Endodermal cell (in vitro differentiated cells): Measurements from ENCODE around the gene TBC1D22B. TPM values are rescaled to one million over a fixed set of nuclear protein-coding genes. Genes with fewer than 3 reads are reported as not detected.
"Not testable (repeated sequence)": the region's sequence is repeated elsewhere in the genome, so short reads cannot be mapped to it uniquely, and the experiment has no call there.

Experiments
- DNase-seq: peaks from one replicate; pipeline ENCODE4 v3.0.0-alpha.2; 2017
- H3K27ac ChIP-seq: 2 replicates; pipeline ENCODE4 v1.5.1; 2013; ENCODE audit warnings: mild to moderate bottlenecking, low read depth, low read length, moderate library complexity
- H3K27me3 ChIP-seq: 2 replicates; pipeline ENCODE4 v1.6.1; 2013; ENCODE audit warnings: mild to moderate bottlenecking, low read length, moderate library complexity; ENCODE audit not compliant: insufficient read depth, control insufficient read depth, poor library complexity, severe bottlenecking
- H3K36me3 ChIP-seq: 2 replicates; pipeline ENCODE4 v1.7.0; 2013; ENCODE audit warnings: mild to moderate bottlenecking, low read length, moderate library complexity; ENCODE audit not compliant: control insufficient read depth, insufficient read depth
- H3K4me1 ChIP-seq: one replicate; pipeline ENCODE4 v1.7.0; 2013; ENCODE audit warnings: low read length; ENCODE audit not compliant: control insufficient read depth, insufficient read depth
- H3K4me3 ChIP-seq: 2 replicates; pipeline ENCODE4 v1.5.1; 2013; ENCODE audit warnings: mild to moderate bottlenecking, low read length, moderate library complexity
- H3K9ac ChIP-seq: 2 replicates; pipeline ENCODE4 v1.6.1; 2013; ENCODE audit warnings: mild to moderate bottlenecking, low read length, moderate library complexity; ENCODE audit not compliant: poor library complexity, severe bottlenecking; ENCODE audit errors: extremely low read depth
- H3K9me3 ChIP-seq: 2 replicates; pipeline ENCODE4 v1.6.1; 2013; ENCODE audit warnings: mild to moderate bottlenecking, low read length, moderate library complexity; ENCODE audit not compliant: control insufficient read depth
- H3K27ac Mint-ChIP-seq: 2 replicates; pipeline ENCODE4 v1.8.0; 2020; ENCODE audit warnings: mixed read lengths
- H3K27me3 Mint-ChIP-seq: 2 replicates; pipeline ENCODE4 v1.8.0; 2021; ENCODE audit warnings: mild to moderate bottlenecking, mixed read lengths; ENCODE audit not compliant: insufficient read depth
- H3K36me3 Mint-ChIP-seq: 2 replicates; pipeline ENCODE4 v1.8.0; 2020; ENCODE audit warnings: low read depth, mixed read lengths
- H3K4me1 Mint-ChIP-seq: 2 replicates; pipeline ENCODE4 v1.8.0; 2020; ENCODE audit warnings: mixed read lengths
- H3K4me3 Mint-ChIP-seq: 2 replicates; pipeline ENCODE4 v1.8.0; 2020; ENCODE audit warnings: mild to moderate bottlenecking, moderate library complexity, mixed read lengths
- H3K9me3 Mint-ChIP-seq: 2 replicates; pipeline ENCODE4 v1.8.0; 2020; ENCODE audit warnings: mild to moderate bottlenecking, mixed read lengths
- CTCF ChIP-seq: fragments of 200-600 bp; sonication (generic); conservative IDR thresholded peaks from 2 replicates; pipeline ENCODE4 v1.5.0; 2021; ENCODE audit warnings: antibody characterized with exemption, mild to moderate bottlenecking
- WGBS, 2 experiments: methylation state at CpG; one replicate each; pipeline versions ENCODE4 v1.1.5 to v1.1.7; 2013; ENCODE audit warnings: missing lambda C conversion rate in 2 of 2, mixed read lengths in 1 of 2; ENCODE audit not compliant: insufficient coverage in 1 of 2, insufficient read length in 1 of 2; 5-methylcytosine and 5-hydroxymethylcytosine counted together
- total RNA-seq, 2 donors: library from RNA; stranded (reverse); fragmentation: NEBNext Ultra II Directional in 1 of 2; extraction: Animal tissue kit (Norgen Biotek cat#: 25700) in 1 of 2; gene quantifications; 2 replicates in 1 of 2; 3 replicates in 1 of 2; pipeline ENCODE4 v1.2.1, GENCODE V29; 2021

Gene TBC1D22B
- total RNA-seq, 2 donors from 2014 or later: 13.8 to 20.1 TPM

- Mint-ChIP-seq H3K36me3 (peaks cover 29% of the 10 kb centered on the region), H3K27ac (no peak overlapping the region), H3K9me3 (no peaks in the 10 kb centered on the region), H3K4me3 (no peak overlapping the region), H3K4me1 (no peaks in the 10 kb centered on the region), H3K27me3 (no peaks in the 10 kb centered on the region)
- Histone ChIP-seq H3K9me3 (no peaks in the 10 kb centered on the region), H3K4me3 (no peak overlapping the region), H3K27me3 (no peaks in the 10 kb centered on the region), H3K27ac (no peak overlapping the region), H3K9ac (no peak overlapping the region), H3K36me3 (peaks cover 44% of the 10 kb centered on the region), H3K4me1 (no peaks in the 10 kb centered on the region)
- 100% methylated on average over 1 of the region's 1 CpG; no CpG with 5 or more reads in 1 of the 2 experiments for WGBS, 2 experiments
- TF ChIP-seq CTCF: no peak
- DNase-seq: no peak
Measured at GRCh38 chr6:37332894-37333293, 75.3 kb downstream of the TBC1D22B start.

- H3K4me3 Mint-ChIP-seq: no peak overlapping the region
- no peaks in the 10 kb centered on the region for H3K27me3 ChIP-seq
- H3K9ac ChIP-seq: no peak overlapping the region
- H3K9me3 Mint-ChIP-seq: no peaks in the 10 kb centered on the region
- no peak overlapping the region for H3K27ac Mint-ChIP-seq
- H3K4me1 Mint-ChIP-seq: no peaks in the 10 kb centered on the region
- no peak overlapping the region for H3K27ac ChIP-seq
- no peak for DNase-seq
- H3K27me3 Mint-ChIP-seq: no peaks in the 10 kb centered on the region
- no peak overlapping the region for H3K4me3 ChIP-seq
- H3K36me3 ChIP-seq: peaks cover 43% of the 10 kb centered on the region
- no peaks in the 10 kb centered on the region for H3K9me3 ChIP-seq
- no peak for TF ChIP-seq CTCF
- no peaks in the 10 kb centered on the region for H3K4me1 ChIP-seq
- peaks cover 29% of the 10 kb centered on the region for H3K36me3 Mint-ChIP-seq
Measured at GRCh38 chr6:37334047-37334446, 76.5 kb downstream of the TBC1D22B start.

- H3K9me3 ChIP-seq, H3K27me3 ChIP-seq, H3K36me3 ChIP-seq, H3K27ac ChIP-seq, H3K9ac ChIP-seq, H3K4me1 Mint-ChIP-seq, H3K36me3 Mint-ChIP-seq, H3K9me3 Mint-ChIP-seq, H3K27ac Mint-ChIP-seq, H3K4me3 Mint-ChIP-seq, H3K27me3 Mint-ChIP-seq, H3K4me1 ChIP-seq, H3K4me3 ChIP-seq, DNase-seq: not testable (repeated sequence)
- WGBS, 2 experiments: 88 to 100% methylated on average over 1 to 3 of the region's 3 CpGs
Measured at GRCh38 chr6:37338317-37338716, 80.7 kb downstream of the TBC1D22B start.

GRCh38 chr6:37338745-37339255 lies 81.2 kb downstream of the TBC1D22B start:
- Histone ChIP-seq H3K36me3 (peaks cover 4% of the 10 kb centered on the region), H3K27ac (no peak overlapping the region), H3K9me3 (no peaks in the 10 kb centered on the region), H3K4me3 (no peak overlapping the region), H3K27me3 (no peaks in the 10 kb centered on the region), H3K9ac (no peak overlapping the region), H3K4me1 (no peaks in the 10 kb centered on the region)
- TF ChIP-seq CTCF: no peak
- Mint-ChIP-seq H3K27ac (no peak overlapping the region), H3K36me3 (no peaks in the 10 kb centered on the region), H3K9me3 (no peaks in the 10 kb centered on the region), H3K4me3 (no peak overlapping the region), H3K27me3 (peaks cover 2% of the 10 kb centered on the region), H3K4me1 (peaks cover 1% of the 10 kb centered on the region)
- no peak for DNase-seq
- 97% methylated on average over 5 of the region's 5 CpGs for WGBS, 2 experiments
